ENCODE results near the gene SPSB4. TPM values are rescaled to one million over a fixed set of nuclear protein-coding genes. Genes with fewer than 3 reads are reported as not detected.
A peak's percentile ranks its signal among the peaks of the same experiment; 100 is the strongest.

Gene SPSB4
- total and polyA plus RNA-seq, 2 donors (not counting 1 experiment from before 2014, with no cell fraction given): not detected

DNA sequence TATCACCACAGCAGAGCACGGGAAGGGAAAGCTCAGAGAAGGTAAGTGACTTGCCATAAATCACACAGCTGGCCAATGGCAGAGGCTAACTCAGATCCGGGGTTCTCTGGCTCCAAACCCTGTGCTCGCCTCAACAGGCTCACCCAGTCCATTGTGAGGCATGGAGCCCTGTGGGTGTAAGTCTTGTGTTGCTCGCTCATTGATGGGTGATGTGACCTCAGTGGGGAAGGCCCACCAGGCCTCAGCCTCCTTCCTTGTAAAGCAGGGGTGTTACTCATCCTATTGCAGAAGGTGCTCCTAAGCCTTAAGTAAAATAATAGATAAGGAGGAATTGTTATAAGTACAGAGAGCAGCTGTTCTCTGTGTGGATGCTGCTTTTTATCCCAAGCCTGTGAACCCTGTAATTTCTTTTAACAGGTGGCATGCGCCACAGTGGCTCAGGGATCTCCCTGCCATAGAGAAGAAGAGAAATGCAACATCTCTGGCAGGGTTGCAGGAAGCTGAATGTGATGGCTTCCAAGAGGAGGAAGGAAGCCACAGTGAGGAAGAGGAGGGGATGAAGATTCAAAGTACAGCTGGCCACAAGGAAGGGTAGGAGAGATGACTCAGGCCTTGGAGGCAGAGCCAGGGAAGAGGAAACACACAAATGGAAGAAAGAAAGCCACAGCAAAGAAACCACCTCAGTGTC lies 30.9 kb upstream of the SPSB4 start:
- Histone ChIP-seq H3K36me3 (ENCODE audit: control insufficient read depth, insufficient read depth, low read length) (no peaks in the 10 kb centered on the region), H3K4me3 (replicated peaks in 1 of 4; ENCODE audit: control extremely low read depth in 1 of 4, insufficient read depth in 1 of 4, low read depth in 3 of 4, low read length in 4 of 4) (no peak overlapping the region), H3K4me1 (ENCODE audit: control insufficient read depth, extremely low read depth, insufficient read depth, low read length) (no peaks in the 10 kb centered on the region), H4K20me1 (ENCODE audit: control insufficient read depth, extremely low read depth, insufficient read depth, low read length) (no peaks in the 10 kb centered on the region), H3K27ac (ENCODE audit: insufficient read depth, low read length) (no peak overlapping the region), H3K9ac (ENCODE audit: insufficient read depth, low read length) (no peak overlapping the region), H2AFZ (ENCODE audit: low read length) (no peak overlapping the region), H3K9me3 (ENCODE audit: control insufficient read depth, insufficient read depth, low read depth, low read length) (no peaks in the 10 kb centered on the region), H3K4me2 (ENCODE audit: extremely low read depth, insufficient read depth, low read length) (no peak overlapping the region), H3K79me2 (ENCODE audit: control insufficient read depth, insufficient read depth, low read length) (no peaks in the 10 kb centered on the region), H3K27me3 (ENCODE audit: control insufficient read depth, insufficient read depth, low read length) (no peaks in the 10 kb centered on the region)
- peak in 1 of 2 donors; percentile 48 for DNase-seq (ENCODE audit: low read depth in 2 of 2)
- TF ChIP-seq CTCF (conservative IDR thresholded peaks at IDR 0.05 in 1 of 2, IDR thresholded peaks at IDR 0.05 in 1 of 2; ENCODE audit: low read depth in 1 of 2, low read length in 2 of 2) (no peak), EZH2 (IDR thresholded peaks at IDR 0.05; ENCODE audit: low read length, missing control alignments) (no peak)

GRCh38 chr3:141021261-141021660 lies 29.9 kb upstream of the SPSB4 start:
- TF ChIP-seq CTCF (conservative IDR thresholded peaks at IDR 0.05 in 1 of 2, IDR thresholded peaks at IDR 0.05 in 1 of 2; ENCODE audit: low read depth in 1 of 2, low read length in 2 of 2) (no peak), EZH2 (IDR thresholded peaks at IDR 0.05; ENCODE audit: low read length, missing control alignments) (no peak)
- H3K4me1 ChIP-seq (ENCODE audit: control insufficient read depth, extremely low read depth, insufficient read depth, low read length): no peaks in the 10 kb centered on the region
- H2AFZ ChIP-seq (ENCODE audit: low read length): no peak overlapping the region
- no peaks in the 10 kb centered on the region for H3K79me2 ChIP-seq (ENCODE audit: control insufficient read depth, insufficient read depth, low read length)
- no peak overlapping the region for H3K4me2 ChIP-seq (ENCODE audit: extremely low read depth, insufficient read depth, low read length)
- H4K20me1 ChIP-seq (ENCODE audit: control insufficient read depth, extremely low read depth, insufficient read depth, low read length): no peaks in the 10 kb centered on the region
- H3K27me3 ChIP-seq (ENCODE audit: control insufficient read depth, insufficient read depth, low read length): no peaks in the 10 kb centered on the region
- H3K9me3 ChIP-seq (ENCODE audit: control insufficient read depth, insufficient read depth, low read depth, low read length): no peaks in the 10 kb centered on the region
- peak in 1 of 2 donors; percentile 76 for DNase-seq (ENCODE audit: low read depth in 2 of 2)
- H3K9ac ChIP-seq (ENCODE audit: insufficient read depth, low read length): no peak overlapping the region
- no peak overlapping the region for H3K4me3 ChIP-seq (replicated peaks in 1 of 4; ENCODE audit: control extremely low read depth in 1 of 4, insufficient read depth in 1 of 4, low read depth in 3 of 4, low read length in 4 of 4)
- H3K27ac ChIP-seq (ENCODE audit: insufficient read depth, low read length): no peak overlapping the region
- no peaks in the 10 kb centered on the region for H3K36me3 ChIP-seq (ENCODE audit: control insufficient read depth, insufficient read depth, low read length)

DNA sequence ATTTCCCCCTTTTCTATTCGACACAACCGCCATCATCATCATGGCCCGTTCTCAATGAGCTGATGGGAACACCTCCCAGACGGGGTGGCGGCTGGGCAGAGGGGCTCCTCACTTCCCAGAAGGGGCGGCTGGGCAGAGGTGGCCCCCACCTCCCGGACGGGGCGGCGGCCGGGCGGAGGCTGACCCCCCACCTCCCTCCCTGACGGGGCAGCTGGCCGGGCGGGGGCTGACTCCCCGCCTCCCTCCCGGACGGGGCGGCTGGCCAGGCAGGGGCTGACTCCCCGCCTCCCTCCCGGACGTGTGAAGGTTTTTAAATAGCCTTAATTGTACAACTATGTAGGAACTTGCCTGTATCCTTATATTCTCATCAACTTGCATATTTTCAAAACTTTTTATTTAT lies 20.9 kb upstream of the SPSB4 start:
- Histone ChIP-seq H3K4me3 (replicated peaks in 1 of 4; ENCODE audit: control extremely low read depth in 1 of 4, insufficient read depth in 1 of 4, low read depth in 3 of 4, low read length in 4 of 4) (no peak overlapping the region), H3K9me3 (ENCODE audit: control insufficient read depth, insufficient read depth, low read depth, low read length) (no peaks in the 10 kb centered on the region), H3K27ac (ENCODE audit: insufficient read depth, low read length) (no peak overlapping the region), H3K9ac (ENCODE audit: insufficient read depth, low read length) (no peak overlapping the region), H3K79me2 (ENCODE audit: control insufficient read depth, insufficient read depth, low read length) (no peaks in the 10 kb centered on the region), H3K27me3 (ENCODE audit: control insufficient read depth, insufficient read depth, low read length) (no peaks in the 10 kb centered on the region), H3K4me1 (ENCODE audit: control insufficient read depth, extremely low read depth, insufficient read depth, low read length) (no peaks in the 10 kb centered on the region), H2AFZ (ENCODE audit: low read length) (no peak overlapping the region), H4K20me1 (ENCODE audit: control insufficient read depth, extremely low read depth, insufficient read depth, low read length) (no peaks in the 10 kb centered on the region), H3K4me2 (ENCODE audit: extremely low read depth, insufficient read depth, low read length) (no peak overlapping the region), H3K36me3 (ENCODE audit: control insufficient read depth, insufficient read depth, low read length) (no peaks in the 10 kb centered on the region)
- DNase-seq (ENCODE audit: low read depth in 2 of 2): no peak
- TF ChIP-seq CTCF (conservative IDR thresholded peaks at IDR 0.05 in 1 of 2, IDR thresholded peaks at IDR 0.05 in 1 of 2; ENCODE audit: low read depth in 1 of 2, low read length in 2 of 2) (no peak), EZH2 (IDR thresholded peaks at IDR 0.05; ENCODE audit: low read length, missing control alignments) (no peak)
